Stimulated activated CD8-positive, alpha-beta memory T cell treated with anti-CD3 and anti-CD28 coated beads, Interleukin-12 subunit alpha, Interleukin-12 subunit beta, amount 100 ng/mL, for 1 hour (primary cell): Measurements from ENCODE around the gene EPB41L3.

Experiments used
- DNase-seq: peaks from one replicate; pipeline ENCODE4 v3.0.0-alpha.2; 2020; ENCODE audit warnings: low read depth

Gene EPB41L3

GRCh38 chr18:5451871-5452270, 91.9 kb downstream of the EPB41L3 start:
- DNase-seq, result no peak

- DNase-seq, result no peak
These were observed 92.6 kb downstream of the EPB41L3 start for GRCh38 chr18:5451150-5451549.

- no peak for DNase-seq
These were observed 93.8 kb downstream of the EPB41L3 start for GRCh38 chr18:5449858-5450509.

GRCh38 chr18:5447442-5447841, 96.4 kb downstream of the EPB41L3 start:
- no peak for DNase-seq

- no peak for DNase-seq
These were observed 99.0 kb downstream of the EPB41L3 start for GRCh38 chr18:5444847-5445246.

GRCh38 chr18:5444269-5444668, 99.5 kb downstream of the EPB41L3 start:
- no peak for DNase-seq

DNA sequence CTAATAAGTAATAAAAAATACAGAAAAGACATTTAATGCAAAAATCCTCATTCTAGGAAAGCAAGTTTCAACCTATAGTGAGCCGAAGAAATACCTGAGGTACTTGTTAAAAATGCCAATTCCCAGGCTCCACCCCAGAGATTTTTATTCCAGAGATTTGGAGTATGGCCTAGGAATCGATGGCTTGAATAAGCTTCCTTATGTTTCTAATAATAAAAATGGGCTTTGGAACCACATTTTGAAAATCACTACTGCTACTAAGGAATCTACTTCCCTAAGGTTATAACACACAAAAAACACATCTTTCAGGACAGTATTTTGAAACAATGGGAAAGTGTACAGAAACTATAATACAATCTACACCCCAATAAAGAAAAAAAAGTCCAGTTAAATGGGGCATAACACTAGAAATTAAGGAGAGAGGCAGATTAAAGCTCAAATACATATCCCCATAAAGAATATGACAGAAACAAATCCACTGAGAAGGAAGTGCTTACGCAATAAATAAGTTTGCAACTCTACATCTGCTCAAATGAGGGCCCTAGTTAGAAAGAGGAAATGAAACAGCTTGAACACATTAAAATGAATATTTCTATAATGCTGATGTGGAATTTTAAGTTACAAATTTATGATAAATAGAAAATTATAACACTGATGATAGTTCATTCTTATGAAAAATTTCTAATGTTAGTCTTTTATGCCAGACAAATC, 103.7 kb downstream of the EPB41L3 start:
- DNase-seq, result no peak

DNA sequence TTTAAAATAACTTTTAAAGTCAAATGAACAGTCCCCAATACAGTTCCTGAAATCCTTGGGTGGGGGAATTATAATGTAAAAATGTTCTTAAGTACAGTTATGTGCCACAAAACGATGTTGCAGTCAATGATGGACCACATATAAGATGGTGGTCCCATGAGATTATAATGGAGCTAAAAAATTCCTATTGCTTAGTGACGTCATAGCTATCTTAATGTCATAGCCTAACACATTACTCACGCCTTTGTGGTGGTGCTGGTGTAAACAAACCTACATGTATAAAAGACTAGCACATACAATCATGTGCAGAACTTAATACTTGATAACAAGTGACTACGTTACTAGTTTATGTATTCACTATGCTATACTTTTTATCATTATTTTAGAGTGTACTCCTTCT, 109.4 kb downstream of the EPB41L3 start:
- no peak for DNase-seq

DNA sequence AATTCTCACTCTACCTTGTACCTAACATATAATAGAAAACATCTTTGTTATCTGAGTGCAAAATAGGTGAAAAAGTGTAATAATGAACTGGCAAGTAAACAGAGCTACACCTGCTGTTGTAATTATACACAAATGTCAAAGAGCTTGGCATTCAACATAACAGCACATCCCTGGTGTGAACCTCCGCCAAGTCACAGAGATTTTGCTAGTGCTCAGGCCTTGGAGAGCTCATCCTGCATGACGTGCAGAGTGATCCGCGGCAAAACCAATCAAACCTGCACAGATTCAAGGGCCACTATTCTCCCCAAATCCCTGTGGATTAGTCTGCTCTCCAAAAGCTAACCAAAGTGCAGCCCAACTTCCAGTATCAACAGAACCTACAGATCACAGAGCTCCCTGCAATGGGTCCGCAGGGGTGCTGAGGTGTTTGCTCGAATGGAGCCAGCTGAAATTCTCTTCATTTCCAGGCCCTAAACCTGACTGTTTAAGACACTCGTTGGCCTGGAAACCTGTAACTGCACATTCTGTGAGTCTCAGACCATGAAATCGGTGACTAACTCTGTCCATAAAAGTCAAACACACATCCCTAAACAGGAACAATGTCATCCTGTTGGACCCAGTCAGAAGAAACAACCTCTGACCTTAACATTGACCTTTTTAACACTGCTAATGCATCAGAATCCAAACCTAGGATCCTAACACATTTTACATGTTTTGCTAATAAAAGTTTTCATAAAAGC, 111.8 kb downstream of the EPB41L3 start:
- no peak for DNase-seq

GRCh38 chr18:5430131-5430530, 113.7 kb downstream of the EPB41L3 start:
- no peak for DNase-seq

DNA sequence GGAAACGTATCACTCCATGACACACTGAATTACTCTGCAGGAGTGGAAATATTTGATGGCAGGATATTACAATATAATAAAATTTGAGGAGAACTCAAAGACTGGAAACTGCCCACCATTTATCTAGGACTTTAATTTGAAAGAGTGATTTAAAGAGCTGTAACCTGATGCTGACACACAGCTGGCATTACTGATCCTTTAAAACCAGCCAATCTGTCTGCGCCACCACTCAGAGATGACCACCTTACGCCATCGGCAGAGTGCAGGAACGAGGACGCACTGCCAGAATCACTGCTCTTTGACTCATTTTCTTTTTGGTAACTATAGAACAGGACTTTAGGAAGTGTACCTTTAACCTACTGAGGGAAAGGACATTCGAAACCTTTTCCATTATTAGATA, 114.1 kb downstream of the EPB41L3 start:
- no peak for DNase-seq

DNA sequence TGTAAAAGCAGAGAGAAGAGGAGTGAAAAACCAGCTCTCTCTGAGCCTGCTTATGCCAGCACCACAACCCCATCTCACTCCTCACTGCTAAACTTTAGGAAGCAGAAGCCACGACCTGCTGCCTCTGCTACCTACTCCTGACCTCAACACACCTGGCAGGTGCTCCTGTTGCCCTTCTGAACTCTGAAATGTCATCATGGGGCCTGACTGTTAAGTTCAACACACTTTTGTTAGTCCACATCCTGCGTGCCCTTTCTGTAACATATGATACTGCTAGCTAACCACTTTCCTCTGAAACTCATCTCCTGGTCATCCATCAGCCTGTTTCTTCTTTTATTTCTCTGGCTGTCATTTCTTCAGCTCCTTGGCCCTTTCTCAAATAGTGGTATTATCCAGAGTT, 118.1 kb downstream of the EPB41L3 start:
- DNase-seq, result no peak

DNA sequence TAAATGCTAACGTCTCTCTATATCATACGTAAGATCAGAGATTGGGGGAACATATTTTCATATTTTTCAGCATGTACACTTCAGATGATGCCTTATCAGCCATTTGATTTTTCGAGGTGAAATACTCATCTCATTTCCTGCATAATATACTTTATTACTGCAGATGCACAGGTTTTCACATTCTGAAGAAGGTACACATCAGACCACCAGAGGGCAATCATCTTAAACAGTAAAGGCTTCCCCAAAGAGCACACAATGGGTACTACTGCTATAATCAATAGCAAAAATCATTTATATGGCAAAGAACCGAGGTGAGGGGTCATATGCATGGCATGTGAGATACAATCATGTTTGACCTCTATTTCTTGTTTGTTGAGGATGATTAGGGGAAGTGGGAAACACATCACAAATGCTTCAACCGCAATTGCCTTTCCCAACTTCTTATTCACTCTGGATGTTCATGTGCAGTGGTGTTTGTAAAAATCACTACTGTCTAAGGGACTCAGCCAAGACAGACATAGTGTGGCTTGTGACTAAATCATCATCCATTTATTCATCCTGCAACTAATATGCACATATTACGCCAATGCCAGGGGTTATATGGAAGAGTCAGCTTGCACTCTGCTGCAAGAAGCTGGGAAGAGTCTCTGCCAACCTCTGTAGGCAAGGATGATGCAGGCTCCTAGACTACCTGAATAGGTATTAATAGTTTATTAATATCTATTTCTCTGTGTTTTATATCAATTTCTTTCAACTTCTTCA, 118.7 kb downstream of the EPB41L3 start:
- DNase-seq, result no peak

DNA sequence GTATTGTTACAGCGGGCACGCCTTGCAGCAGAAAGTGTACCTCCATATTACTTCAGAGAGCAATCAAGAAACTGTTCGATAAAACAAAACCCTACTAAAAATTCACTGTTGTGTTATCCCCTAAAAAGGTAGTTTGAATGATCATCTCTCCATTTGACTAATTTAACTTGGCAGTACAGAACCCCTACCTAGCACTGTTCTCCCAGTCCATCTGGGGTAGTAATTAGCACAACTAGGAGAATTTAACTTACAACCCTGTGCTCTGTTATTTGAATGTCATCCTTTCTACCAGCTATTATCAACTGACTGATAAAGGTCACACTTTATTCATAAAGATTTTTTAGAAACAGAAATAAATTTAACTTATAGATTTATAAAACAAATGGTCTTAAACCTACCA, 121.2 kb downstream of the EPB41L3 start:
- DNase-seq, result no peak

- DNase-seq, result no peak
These were observed 121.8 kb downstream of the EPB41L3 start for GRCh38 chr18:5421981-5422380.

GRCh38 chr18:5420906-5421305, 122.9 kb downstream of the EPB41L3 start:
- DNase-seq, result no peak

DNA sequence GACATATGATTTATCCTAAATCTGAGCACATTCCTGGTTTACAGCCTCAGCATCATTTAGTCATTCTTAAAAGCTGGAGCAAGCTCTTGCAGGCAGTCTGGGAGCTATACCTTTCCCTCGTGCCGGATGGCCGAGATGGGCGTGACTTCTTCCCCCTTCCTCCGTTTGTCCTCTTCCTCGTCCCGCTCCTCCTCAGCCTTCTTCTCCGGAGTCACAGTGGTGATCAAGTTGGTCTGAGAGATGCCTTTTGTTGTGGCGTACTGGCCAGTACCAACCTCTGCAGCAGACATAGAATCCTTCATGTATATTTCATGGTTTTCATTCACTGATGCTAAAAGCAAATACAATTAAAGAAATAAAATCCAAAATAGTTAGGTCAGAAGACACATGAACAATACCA, 124.2 kb downstream of the EPB41L3 start:
- no peak for DNase-seq

DNA sequence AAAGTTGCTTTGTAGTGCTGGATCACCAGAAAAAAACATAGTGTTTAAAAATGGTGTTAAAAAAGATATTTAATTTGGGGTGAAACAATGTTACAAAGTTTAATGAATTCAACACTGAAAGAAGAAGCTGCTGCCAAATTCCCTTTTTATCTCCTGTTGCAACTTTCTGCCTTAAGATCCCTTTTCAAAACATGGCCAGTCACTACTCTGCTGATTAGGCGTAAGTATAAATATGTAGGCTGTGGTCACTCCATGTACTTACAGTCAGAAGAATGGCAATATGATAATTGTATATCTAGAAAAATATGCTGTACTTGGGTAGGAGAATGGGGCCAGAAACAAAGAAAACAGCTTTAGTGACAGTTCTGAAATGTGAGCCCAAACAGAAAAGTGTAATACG, 124.8 kb downstream of the EPB41L3 start:
- no peak for DNase-seq

DNA sequence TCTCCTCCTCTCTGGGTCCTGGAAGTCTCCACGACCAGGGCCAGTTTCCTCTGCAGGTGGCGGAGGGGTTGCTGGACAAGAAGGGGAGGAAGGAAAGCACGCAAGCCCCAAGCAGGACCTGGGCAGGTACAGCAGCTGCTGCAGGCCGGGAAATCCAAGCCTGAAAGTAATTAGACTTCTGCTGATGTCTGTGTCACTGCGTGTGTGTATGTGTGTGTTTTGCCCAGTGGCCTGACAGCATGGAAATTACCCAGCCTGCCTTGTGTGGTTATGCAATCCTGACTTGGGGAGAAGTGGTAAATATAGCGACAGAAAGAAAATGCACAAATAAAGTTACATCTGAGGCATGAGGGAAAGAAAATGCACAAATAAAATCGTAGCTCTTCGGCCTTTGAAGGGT, 126.5 kb downstream of the EPB41L3 start:
- no peak for DNase-seq

DNA sequence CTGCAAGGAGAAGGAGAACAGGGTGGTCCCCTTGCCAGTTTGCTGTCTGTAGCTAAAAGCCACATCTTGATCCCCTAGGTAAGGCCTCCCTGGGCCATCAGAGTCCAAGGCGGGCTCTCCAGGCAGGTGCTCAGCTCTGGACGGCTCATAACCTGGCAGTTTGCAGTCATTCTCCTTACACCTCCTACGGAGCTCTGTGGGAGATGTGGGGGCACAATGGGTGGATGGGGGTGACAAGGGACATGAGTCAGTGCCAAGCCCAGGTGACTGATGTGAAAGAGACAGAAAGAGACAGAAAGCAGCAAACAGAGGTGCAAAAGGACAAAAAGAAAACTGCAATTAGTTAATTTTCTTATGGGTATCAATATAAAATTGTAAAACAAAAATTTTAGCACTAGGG, 127.7 kb downstream of the EPB41L3 start:
- DNase-seq, result no peak

DNA sequence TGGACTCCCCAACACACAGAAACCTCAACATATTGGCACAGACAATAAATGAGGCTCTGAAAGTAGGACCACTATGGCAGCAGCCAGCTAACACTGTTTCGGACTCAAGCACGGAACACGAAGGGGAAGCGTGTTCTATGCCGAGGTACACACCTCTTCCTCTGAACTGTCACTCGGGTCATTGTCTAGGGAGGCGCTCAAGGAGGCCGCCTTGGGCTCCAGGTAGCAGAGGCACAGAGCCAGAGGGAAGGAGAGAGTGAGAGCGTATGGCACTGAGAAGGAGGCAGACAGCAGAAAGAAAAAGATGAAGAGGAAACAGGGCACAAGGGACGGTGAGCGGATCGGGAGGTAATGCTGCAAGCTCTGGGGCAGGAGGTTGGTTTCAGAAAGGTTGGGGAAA, 128.1 kb downstream of the EPB41L3 start:
- no peak for DNase-seq

DNA sequence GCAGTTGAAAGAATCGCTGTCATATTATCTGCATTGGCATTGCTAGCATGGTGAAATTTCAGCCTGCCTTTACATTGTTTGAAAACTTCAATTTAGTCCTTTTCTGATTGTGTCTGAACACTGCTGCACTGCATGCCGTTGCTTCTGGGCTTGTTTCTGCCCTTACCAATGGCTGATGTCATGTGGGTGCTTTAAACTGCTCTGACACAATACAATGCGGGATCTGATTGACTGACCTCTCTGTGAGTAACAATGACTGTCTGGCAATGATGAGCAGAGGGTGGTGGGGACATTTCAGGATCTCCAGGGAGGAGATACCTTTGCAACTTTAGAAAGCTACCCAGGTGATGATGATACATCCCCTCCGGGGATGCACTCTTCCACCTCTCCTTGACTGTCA, 128.8 kb downstream of the EPB41L3 start:
- DNase-seq, result no peak

- no peak for DNase-seq
These were observed 129.3 kb downstream of the EPB41L3 start for GRCh38 chr18:5414546-5414945.
